Activated CD8-positive, alpha-beta memory T cell treated with anti-CD3 and anti-CD28 coated beads, Interleukin-2, amount 10 ng/mL, durations not matched to agents 7 days and 5 days (primary cell): Measurements from ENCODE around the gene MARCKS. TPM values are rescaled to one million over a fixed set of nuclear protein-coding genes. Genes with fewer than 3 reads are reported as not detected.
"Not testable (repeated sequence)": the region's sequence is repeated elsewhere in the genome, so short reads cannot be mapped to it uniquely, and the experiment has no call there.

Source experiments
- ATAC-seq: fragments of 150-1000 bp; cut with Tn5 transposase; one replicate; pipeline ENCODE4 v1.10.0; 2021; ENCODE audit warnings: moderate library complexity
- CTCF ChIA-PET: fragments of 350-600 bp; sonication (Branson Sonifier 250); formaldehyde crosslinking; loops from one replicate; lab custom pipeline; 2021; ENCODE audit warnings: antibody characterized with exemption; lab: Charles Lee
- DNase-seq: peaks from one replicate; pipeline ENCODE4 v3.0.0-alpha.2; 2020
- H3K27ac Mint-ChIP-seq: one replicate; pipeline ENCODE4 v1.8.0; 2021; ENCODE audit warnings: mild to moderate bottlenecking, mixed read lengths
- H3K27me3 Mint-ChIP-seq: one replicate; pipeline ENCODE4 v1.8.0; 2021; ENCODE audit warnings: mixed read lengths
- H3K36me3 Mint-ChIP-seq: one replicate; pipeline ENCODE4 v1.8.0; 2021; ENCODE audit warnings: mild to moderate bottlenecking, mixed read lengths
- H3K4me1 Mint-ChIP-seq: one replicate; pipeline ENCODE4 v1.8.0; 2021; ENCODE audit warnings: mixed read lengths
- H3K4me3 Mint-ChIP-seq: one replicate; pipeline ENCODE4 v1.8.0; 2021; ENCODE audit warnings: mild to moderate bottlenecking, moderate library complexity, mixed read lengths
- H3K9me3 Mint-ChIP-seq: one replicate; pipeline ENCODE4 v1.8.0; 2022; ENCODE audit warnings: low read depth, mixed read lengths
- total RNA-seq, 2 experiments: library from RNA; stranded (reverse); gene quantifications; one replicate each; pipeline ENCODE4 v1.2.3, GENCODE V29; 2021

Gene MARCKS
- total RNA-seq, 2 experiments from 2014 or later: 0.30 TPM; not detected in 1

- Mint-ChIP-seq H3K36me3 (no peaks in the 10 kb centered on the region), H3K4me3 (no peak overlapping the region), H3K4me1 (no peaks in the 10 kb centered on the region), H3K27ac (no peak overlapping the region), H3K27me3 (peaks cover 9% of the 10 kb centered on the region), H3K9me3 (no peaks in the 10 kb centered on the region)
- CTCF ChIA-PET: interaction anchor here (0.7 to 2.6 kb wide), 7 partner anchors 9 to 33 kb away, joined by 3 to 21 read pairs (median 3); no protein-coding TSS in a partner anchor
- DNase-seq (no peak), ATAC-seq (no peak)
These were observed 51.7 kb downstream of the MARCKS start for GRCh38 chr6:113908801-113909200.

DNA sequence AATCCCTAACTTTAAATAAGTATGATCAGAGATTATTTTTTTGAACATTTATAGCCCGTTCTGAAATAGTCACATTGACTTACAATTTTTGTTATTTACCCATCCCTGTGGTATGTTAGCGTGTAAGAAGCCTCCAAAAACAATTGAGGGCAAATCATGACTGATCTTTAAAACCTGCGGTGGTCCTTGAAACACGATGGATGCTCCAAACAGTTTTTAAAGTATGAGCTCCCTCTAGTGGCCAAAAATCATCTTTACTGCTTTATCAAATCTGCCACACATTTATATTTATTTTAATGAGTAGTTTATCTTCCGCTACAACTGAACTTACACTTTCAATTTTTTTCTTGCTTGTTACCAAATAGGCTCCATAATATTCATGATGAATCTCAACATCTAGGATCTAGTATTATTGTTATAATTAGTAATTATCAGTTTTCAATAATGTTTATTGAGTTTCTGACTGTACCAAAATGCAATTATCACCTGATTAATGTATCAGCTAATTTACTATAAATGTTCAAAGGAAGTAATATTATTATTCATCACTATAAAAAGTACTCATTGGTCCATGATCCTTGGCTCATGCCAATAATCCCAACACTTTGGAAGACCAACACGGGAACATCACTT, 52.2 kb downstream of the MARCKS start:
- Mint-ChIP-seq H3K36me3 (no peaks in the 10 kb centered on the region), H3K9me3 (no peaks in the 10 kb centered on the region), H3K27ac (no peak overlapping the region), H3K4me1 (no peaks in the 10 kb centered on the region), H3K27me3 (peaks cover 9% of the 10 kb centered on the region), H3K4me3 (no peak overlapping the region)
- CTCF ChIA-PET: interaction anchor here (1.1 to 2.6 kb wide), 6 partner anchors 10 to 50 kb away, joined by 3 to 21 read pairs (median 4); no protein-coding TSS in a partner anchor
- ATAC-seq (no peak), DNase-seq (no peak)

- CTCF ChIA-PET: interaction anchor here (1.4 to 2.6 kb wide), 3 partner anchors 11 to 51 kb away, joined by 3 to 21 read pairs (median 3); no protein-coding TSS in a partner anchor
- H3K27ac Mint-ChIP-seq, H3K9me3 Mint-ChIP-seq, H3K4me3 Mint-ChIP-seq, DNase-seq, H3K36me3 Mint-ChIP-seq, ATAC-seq, H3K4me1 Mint-ChIP-seq: not testable (repeated sequence)
- H3K27me3 Mint-ChIP-seq: peaks cover 13% of the 10 kb centered on the region
These were observed 53.1 kb downstream of the MARCKS start for GRCh38 chr6:113910285-113910684.

Other genes with a start within 250 kb of the MARCKS start
- gene HDAC2, start 113.8 kb downstream of the MARCKS start, total RNA-seq: 10 to 100 TPM; 62.4 to 75.5 TPM